Measurements from ENCODE around the gene RHOBTB3. TPM values are rescaled to one million over a fixed set of nuclear protein-coding genes. Genes with fewer than 3 reads are reported as not detected.
A peak's percentile ranks its signal among the peaks of the same experiment; 100 is the strongest.

Gene RHOBTB3
- total and polyA plus RNA-seq, 4 donors = 10.5 to 59.8 (median 39.8) TPM

- Histone ChIP-seq H3K27me3 (ENCODE audit: control insufficient read depth in 4 of 4, insufficient read depth in 4 of 4, low read length in 3 of 4) (no peaks in the 10 kb centered on the region), H3K9me3 (ENCODE audit: control insufficient read depth in 4 of 4, low read length in 3 of 4) (no peaks in the 10 kb centered on the region), H3K9ac (ENCODE audit: low read depth in 1 of 2, low read length in 2 of 2) (no peak overlapping the region), H3K4me3 (ENCODE audit: low read depth in 1 of 3, low read length in 3 of 3) (peak overlapping the region; percentile 27 to 56 (median 42)), H3K27ac (ENCODE audit: low read depth in 1 of 2, low read length in 2 of 2) (peak overlapping the region in 1 of 2 donors; percentile 87), H3K4me1 (ENCODE audit: control insufficient read depth in 4 of 4, insufficient read depth in 4 of 4, low read length in 3 of 4) (peaks cover 7 to 44% (median 29%) of the 10 kb centered on the region in 4 donors), H3K36me3 (ENCODE audit: control insufficient read depth in 4 of 4, insufficient read depth in 3 of 4, low read depth in 1 of 4, low read length in 3 of 4) (no peaks in the 10 kb centered on the region)
- TF ChIP-seq YY1 (IDR thresholded peaks at IDR 0.05) = peak; percentile 62
- TF ChIP-seq MAX (IDR thresholded peaks at IDR 0.05) = peak; percentile 27
- no peak for TF ChIP-seq SP1 (IDR thresholded peaks at IDR 0.05)
- TF ChIP-seq REST (IDR thresholded peaks at IDR 0.05) = peak; percentile 13
- TF ChIP-seq HNF4A (conservative IDR thresholded peaks at IDR 0.05) = peak in 1 of 2 donors; percentile 9
- no peak for TF ChIP-seq RXRA (IDR thresholded peaks at IDR 0.05)
- peak; percentile 13 for DNase-seq (ENCODE audit: low spot score)
- 77% methylated on average over 3 of the region's 3 CpGs for WGBS
These were observed 114.3 kb downstream of the RHOBTB3 start for GRCh38 chr5:95845391-95845790.

Other genes with a start within 250 kb of the RHOBTB3 start
- 10 to 100 TPM; 34.2 to 53.8 TPM for gene SKIC3, start 176.4 kb upstream of the RHOBTB3 start, total RNA-seq
- gene SKIC3, start 176.4 kb upstream of the RHOBTB3 start, polyA plus RNA-seq = 10 to 100 TPM; 13.4 to 23.9 TPM
- 1 to 10 TPM; 2.4 to 4.1 TPM for gene ARSK, start 176.2 kb upstream of the RHOBTB3 start, total RNA-seq
- 1 to 10 TPM; 2.5 to 6.8 TPM for gene ARSK, start 176.2 kb upstream of the RHOBTB3 start, polyA plus RNA-seq
- under 1 TPM in 1 of 2 donors, not detected in 1; 0.08 TPM for gene GPR150, start 111.2 kb upstream of the RHOBTB3 start, total RNA-seq
- gene GPR150, start 111.2 kb upstream of the RHOBTB3 start, polyA plus RNA-seq = under 1 TPM; 0.07 to 0.17 TPM
- gene RFESD, start 84.6 kb upstream of the RHOBTB3 start, total RNA-seq = 10 to 100 TPM in 1 of 2 donors, 1 to 10 TPM in 1; 1.1 to 98.0 TPM
- gene RFESD, start 84.6 kb upstream of the RHOBTB3 start, polyA plus RNA-seq = 1 to 10 TPM; 1.1 to 1.8 TPM
- under 1 TPM in 1 of 2 donors, not detected in 1; 0.28 TPM for gene SPATA9, start 48.3 kb upstream of the RHOBTB3 start, total RNA-seq
- under 1 TPM in 1 of 2 donors, not detected in 1; 0.49 TPM for gene SPATA9, start 48.3 kb upstream of the RHOBTB3 start, polyA plus RNA-seq
- gene GLRX, start 91.4 kb downstream of the RHOBTB3 start, total RNA-seq = 10 to 100 TPM; 48.2 to 61.8 TPM
- 100 to 1,000 TPM; 152 to 187 TPM for gene GLRX, start 91.4 kb downstream of the RHOBTB3 start, polyA plus RNA-seq
- 10 to 100 TPM; 53.9 to 64.5 TPM for gene ELL2, start 230.5 kb downstream of the RHOBTB3 start, total RNA-seq
- gene ELL2, start 230.5 kb downstream of the RHOBTB3 start, polyA plus RNA-seq = 10 to 100 TPM; 21.0 to 37.9 TPM